PC-3 (cell line): ENCODE results near the gene NDUFAF8. TPM values are rescaled to one million over a fixed set of nuclear protein-coding genes. Genes with fewer than 3 reads are reported as not detected.

Source experiments
- ATAC-seq: fragments of 200-7000 bp; cut with Tn5 transposase; 2 replicates; pipeline ENCODE4 v1.9.1; 2020; ENCODE audit warnings: mild to moderate bottlenecking, moderate library complexity
- BruUV-seq: library from RNA; stranded (reverse); fragments of 400-500 nt; replicated peaks from 2 replicates; lab custom pipeline; 2021; lab: Mats Ljungman, UMichigan
- CTCF ChIA-PET: fragments of 300-600 bp; sonication (Branson Sonifier 250); formaldehyde crosslinking; loops from one replicate; lab custom pipeline; 2022; ENCODE audit warnings: antibody characterized with exemption; lab: Charles Lee
- POLR2A ChIA-PET: fragments of 300-600 bp; sonication (Branson Sonifier 250); formaldehyde crosslinking; loops from one replicate; lab custom pipeline; 2022; ENCODE audit warnings: antibody characterized with exemption; ENCODE audit not compliant: unreplicated experiment; lab: Charles Lee
- DNase-seq: peaks from one replicate; pipeline ENCODE4 v3.0.0-alpha.2; 2015
- H2AFZ ChIP-seq: fragments of 300-600 bp; sonication (generic); 2 replicates; pipeline ENCODE4 v1.6.0; 2016; ENCODE audit warnings: antibody characterized with exemption, low read length
- H3F3A ChIP-seq: fragments of 300-600 bp; sonication (generic); one replicate; pipeline ENCODE4 v1.6.0; 2017; ENCODE audit warnings: antibody characterized with exemption, low read length, control low read depth, mild to moderate bottlenecking; ENCODE audit not compliant: unreplicated experiment
- H3K27ac ChIP-seq: fragments of 300-600 bp; sonication (generic); 2 replicates; pipeline ENCODE4 v1.5.1; 2016; ENCODE audit warnings: mild to moderate bottlenecking, low read length
- H3K27me3 ChIP-seq: fragments of 300-600 bp; sonication (generic); 2 replicates; pipeline ENCODE4 v1.6.1; 2016; ENCODE audit warnings: low read length, mixed read lengths
- H3K36me3 ChIP-seq: fragments of 300-600 bp; sonication (generic); 2 replicates; pipeline ENCODE4 v1.6.1; 2016; ENCODE audit warnings: low read depth, mixed run types, low read length, mixed read lengths
- H3K4me1 ChIP-seq: fragments of 300-600 bp; sonication (generic); 2 replicates; pipeline ENCODE4 v1.5.1; 2016; ENCODE audit warnings: low read length; ENCODE audit not compliant: insufficient read depth
- H3K4me2 ChIP-seq: fragments of 300-600 bp; sonication (generic); 2 replicates; pipeline ENCODE4 v1.6.0; 2016; ENCODE audit warnings: low read length
- H3K4me3 ChIP-seq: fragments of 300-600 bp; sonication (generic); 2 replicates; pipeline ENCODE4 v1.5.1; 2016; ENCODE audit warnings: mild to moderate bottlenecking, low read length, mixed read lengths
- H3K79me2 ChIP-seq: fragments of 300-600 bp; sonication (generic); 2 replicates; pipeline ENCODE4 v1.6.1; 2017; ENCODE audit warnings: low read length, mixed read lengths
- H3K9ac ChIP-seq: fragments of 300-600 bp; sonication (generic); 2 replicates; pipeline ENCODE4 v1.6.0; 2016; ENCODE audit warnings: mild to moderate bottlenecking, low read length
- H3K9me2 ChIP-seq: fragments of 300-600 bp; sonication (generic); replicated peaks from 2 replicates; pipeline ENCODE4 v1.6.1; 2016; ENCODE audit warnings: mixed run types, low read length, mixed read lengths
- H3K9me3 ChIP-seq: fragments of 300-600 bp; sonication (generic); 2 replicates; pipeline ENCODE4 v1.6.1; 2016; ENCODE audit warnings: low read length, mixed read lengths
- H4K20me1 ChIP-seq: fragments of 300-600 bp; sonication (generic); 2 replicates; pipeline ENCODE4 v1.6.1; 2016; ENCODE audit warnings: low read length, mixed read lengths
- EZH2 ChIP-seq: fragments of 300-600 bp; sonication (generic); IDR thresholded peaks from one replicate; pipeline ENCODE4 v1.6.1; 2017; ENCODE audit warnings: antibody characterized with exemption, mild to moderate bottlenecking, low read length; ENCODE audit not compliant: unreplicated experiment
- EZH2phosphoT487 ChIP-seq: fragments of 300-600 bp; sonication (generic); IDR thresholded peaks from 2 replicates; pipeline ENCODE4 v1.6.1; 2018; ENCODE audit warnings: mild to moderate bottlenecking, antibody characterized with exemption, low read length, borderline replicate concordance
- intact Hi-C: fragments of 100-400 bp; cut with micrococcal nuclease; formaldehyde crosslinking; loops from 2 replicates; pipeline ENCODE4 v1.9.0; 2023
- total RNA-seq: library from RNA; depleted of rRNA; stranded (reverse); fragments of >200 nt; gene quantifications from 2 replicates; pipeline ENCODE4 v1.2.3, GENCODE V29; 2014
- TF ChIP-seq, protein P1 (sequence below): fragments of 300-600 bp; sonication (generic); conservative IDR thresholded peaks from 2 replicates; pipeline ENCODE4 v1.5.1; 2017; ENCODE audit warnings: antibody characterized with exemption, low read depth, mild to moderate bottlenecking, low read length

Gene NDUFAF8
- total RNA-seq, 1 experiment from 2014 or later, result 125 TPM

DNA sequence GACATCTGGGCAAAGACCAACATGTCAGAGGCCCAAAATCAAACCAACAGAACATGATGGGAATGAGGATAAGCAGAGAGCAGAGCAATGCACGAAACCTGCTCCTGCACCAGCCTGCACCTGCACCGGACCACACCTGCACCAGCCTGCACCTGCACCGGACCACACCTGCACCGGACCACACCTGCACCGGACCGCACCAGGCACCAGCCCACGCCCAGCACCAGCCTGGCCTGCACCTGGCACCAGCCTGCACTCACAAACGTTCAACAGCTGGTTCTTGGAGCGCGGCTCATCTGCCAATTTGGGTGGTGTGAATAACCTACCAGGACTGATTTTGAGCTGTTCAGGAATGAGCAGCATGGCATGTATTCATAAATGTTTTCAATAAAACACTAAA is 34.5 kb upstream of the NDUFAF8 start:
- no peaks in the 10 kb centered on the region for H3K36me3 ChIP-seq
- no peaks in the 10 kb centered on the region for H3K9me2 ChIP-seq
- H3F3A ChIP-seq, result no peaks in the 10 kb centered on the region
- H2AFZ ChIP-seq, result no peak overlapping the region
- no peaks in the 10 kb centered on the region for H4K20me1 ChIP-seq
- H3K27ac ChIP-seq, result no peak overlapping the region
- no peaks in the 10 kb centered on the region for H3K79me2 ChIP-seq
- no peaks in the 10 kb centered on the region for H3K4me1 ChIP-seq
- H3K4me2 ChIP-seq, result no peak overlapping the region
- H3K9me3 ChIP-seq, result no peaks in the 10 kb centered on the region
- no TSS peak for BruUV-seq
- TF ChIP-seq, protein P1, sequence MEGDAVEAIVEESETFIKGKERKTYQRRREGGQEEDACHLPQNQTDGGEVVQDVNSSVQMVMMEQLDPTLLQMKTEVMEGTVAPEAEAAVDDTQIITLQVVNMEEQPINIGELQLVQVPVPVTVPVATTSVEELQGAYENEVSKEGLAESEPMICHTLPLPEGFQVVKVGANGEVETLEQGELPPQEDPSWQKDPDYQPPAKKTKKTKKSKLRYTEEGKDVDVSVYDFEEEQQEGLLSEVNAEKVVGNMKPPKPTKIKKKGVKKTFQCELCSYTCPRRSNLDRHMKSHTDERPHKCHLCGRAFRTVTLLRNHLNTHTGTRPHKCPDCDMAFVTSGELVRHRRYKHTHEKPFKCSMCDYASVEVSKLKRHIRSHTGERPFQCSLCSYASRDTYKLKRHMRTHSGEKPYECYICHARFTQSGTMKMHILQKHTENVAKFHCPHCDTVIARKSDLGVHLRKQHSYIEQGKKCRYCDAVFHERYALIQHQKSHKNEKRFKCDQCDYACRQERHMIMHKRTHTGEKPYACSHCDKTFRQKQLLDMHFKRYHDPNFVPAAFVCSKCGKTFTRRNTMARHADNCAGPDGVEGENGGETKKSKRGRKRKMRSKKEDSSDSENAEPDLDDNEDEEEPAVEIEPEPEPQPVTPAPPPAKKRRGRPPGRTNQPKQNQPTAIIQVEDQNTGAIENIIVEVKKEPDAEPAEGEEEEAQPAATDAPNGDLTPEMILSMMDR, result no peak
- TF ChIP-seq EZH2phosphoT487, result no peak
- no peak for TF ChIP-seq EZH2
- H3K9ac ChIP-seq, result no peak overlapping the region
- intact Hi-C loops, result no loop called here
- CTCF ChIA-PET, result no interaction called here
- POLR2A ChIA-PET, result no interaction called here
- ATAC-seq (no peak), DNase-seq (no peak)
- no peak overlapping the region for H3K4me3 ChIP-seq
- no peaks in the 10 kb centered on the region for H3K27me3 ChIP-seq

DNA sequence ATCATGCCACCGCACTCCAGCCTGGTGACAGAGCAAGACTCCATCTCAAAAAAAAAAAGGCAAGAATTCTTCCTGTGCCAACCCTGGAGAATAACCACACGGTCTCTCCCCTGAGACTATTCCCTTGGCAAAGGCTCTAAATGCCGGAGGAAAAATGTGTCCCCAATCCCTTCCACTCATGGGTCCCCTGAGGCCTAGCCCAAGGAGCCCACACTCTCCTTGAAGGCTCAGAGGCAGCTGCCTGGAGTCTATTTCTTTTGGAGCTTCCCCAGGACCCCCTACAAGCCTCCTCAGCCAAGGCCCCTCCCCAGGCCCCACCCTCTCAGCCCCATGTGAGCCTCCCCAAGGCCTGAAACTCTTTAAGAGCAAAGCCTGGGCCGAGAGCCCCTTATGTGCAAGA is 33.0 kb upstream of the NDUFAF8 start:
- no peaks in the 10 kb centered on the region for H3F3A ChIP-seq
- no peaks in the 10 kb centered on the region for H3K9me3 ChIP-seq
- no peak overlapping the region for H3K4me3 ChIP-seq
- ChIA-PET CTCF (no interaction called here), POLR2A (no interaction called here)
- no peaks in the 10 kb centered on the region for H3K4me1 ChIP-seq
- no peaks in the 10 kb centered on the region for H3K79me2 ChIP-seq
- no peak for ATAC-seq
- H3K36me3 ChIP-seq, result no peaks in the 10 kb centered on the region
- intact Hi-C loops, result no loop called here
- TF ChIP-seq, protein P1, result no peak
- TF ChIP-seq EZH2phosphoT487 (no peak), EZH2 (no peak)
- no peak overlapping the region for H3K27ac ChIP-seq
- DNase-seq, result no peak
- BruUV-seq, result no TSS peak
- H3K4me2 ChIP-seq, result no peak overlapping the region
- no peaks in the 10 kb centered on the region for H3K27me3 ChIP-seq
- no peak overlapping the region for H3K9ac ChIP-seq
- H2AFZ ChIP-seq, result no peak overlapping the region
- H4K20me1 ChIP-seq, result no peaks in the 10 kb centered on the region
- H3K9me2 ChIP-seq, result no peaks in the 10 kb centered on the region

GRCh38 chr17:81206657-81207056 is 32.5 kb upstream of the NDUFAF8 start:
- Histone ChIP-seq H2AFZ (no peak overlapping the region), H3K4me2 (no peak overlapping the region), H3K4me1 (no peaks in the 10 kb centered on the region), H3K9ac (no peak overlapping the region), H3F3A (no peaks in the 10 kb centered on the region), H3K4me3 (no peak overlapping the region), H3K27ac (no peak overlapping the region), H3K9me2 (no peaks in the 10 kb centered on the region), H4K20me1 (no peaks in the 10 kb centered on the region), H3K27me3 (no peaks in the 10 kb centered on the region), H3K79me2 (no peaks in the 10 kb centered on the region), H3K36me3 (no peaks in the 10 kb centered on the region), H3K9me3 (no peaks in the 10 kb centered on the region)
- CTCF ChIA-PET, result no interaction called here
- intact Hi-C loops, result no loop called here
- BruUV-seq, result no TSS peak
- no peak for DNase-seq
- no peak for ATAC-seq
- POLR2A ChIA-PET, result no interaction called here
- TF ChIP-seq, protein P1, result no peak
- TF ChIP-seq EZH2phosphoT487 (no peak), EZH2 (no peak)
